GM03348 (cell line): Measurements from ENCODE around the gene OR2A42.
"Not testable (repeated sequence)": the region's sequence is repeated elsewhere in the genome, so short reads cannot be mapped to it uniquely, and the experiment has no call there.

Source experiments
- DNase-seq: peaks from one replicate; pipeline ENCODE4 v3.0.0; 2012; ENCODE audit warnings: low spot score

The OR2A42 gene

GRCh38 chr7:144220531-144220930, 18.9 kb downstream of the OR2A42 start:
- DNase-seq = not testable (repeated sequence)

- not testable (repeated sequence) for DNase-seq
These were observed 20.3 kb downstream of the OR2A42 start for GRCh38 chr7:144219149-144219548.

DNA sequence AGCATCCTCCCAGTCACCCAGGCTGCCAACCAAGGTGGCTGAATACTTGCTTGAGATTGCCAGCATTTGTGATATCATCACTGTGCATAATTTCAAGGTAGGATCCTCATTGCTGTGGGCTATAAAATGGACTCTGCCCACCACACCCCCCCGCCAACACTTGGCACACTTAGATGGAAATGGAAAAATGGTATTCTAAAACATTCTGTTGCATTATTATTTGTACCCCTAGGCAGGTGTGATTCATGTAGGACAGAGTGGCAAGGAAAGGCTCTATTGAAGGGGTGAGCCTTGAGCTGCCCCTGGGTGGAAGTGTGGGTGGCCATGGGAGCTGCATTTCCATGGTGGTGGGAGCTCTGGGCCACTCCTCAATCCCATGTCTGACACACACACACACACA, 20.8 kb downstream of the OR2A42 start:
- DNase-seq = not testable (repeated sequence)

- not testable (repeated sequence) for DNase-seq
These were observed 22.2 kb downstream of the OR2A42 start for GRCh38 chr7:144217200-144217599.

DNA sequence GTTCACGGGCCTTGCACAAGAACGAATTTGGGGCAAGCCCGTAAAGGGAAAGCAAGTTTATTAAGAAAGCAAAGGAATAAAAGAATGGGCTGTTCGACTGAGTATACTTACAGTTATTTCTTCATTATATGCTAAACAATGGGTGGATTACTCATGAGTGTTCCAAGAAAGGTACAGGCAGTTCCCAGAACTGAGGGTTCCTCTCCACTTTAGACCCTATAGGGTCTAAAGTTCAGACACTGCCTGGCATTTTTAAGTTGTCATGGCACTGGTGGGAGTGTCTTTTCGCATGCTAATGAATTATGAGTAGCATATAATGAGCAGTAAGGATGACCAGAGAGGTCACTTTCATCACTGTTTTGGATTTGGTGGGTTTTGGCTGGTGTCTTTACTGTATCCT, 34.1 kb downstream of the OR2A42 start:
- not testable (repeated sequence) for DNase-seq

DNA sequence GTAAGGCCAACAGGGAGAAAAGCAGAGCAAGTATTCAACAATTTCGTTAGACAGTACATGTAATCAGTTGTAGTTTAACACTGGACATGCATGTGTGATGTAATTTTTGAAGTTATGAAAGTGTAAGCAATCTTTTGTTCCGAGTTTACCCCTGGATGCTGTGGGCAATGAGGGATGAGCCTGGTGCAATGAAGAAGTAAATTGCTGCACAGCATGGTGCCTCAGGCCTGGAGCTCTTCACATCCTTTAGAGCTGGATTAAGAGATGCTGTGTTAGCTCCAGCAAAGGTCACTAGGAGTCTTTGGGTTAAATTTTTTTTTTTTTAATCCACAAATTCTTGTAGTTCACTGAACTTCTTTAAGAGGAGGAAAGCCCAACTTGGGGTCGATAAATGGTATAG, 36.3 kb downstream of the OR2A42 start:
- DNase-seq = not testable (repeated sequence)

DNA sequence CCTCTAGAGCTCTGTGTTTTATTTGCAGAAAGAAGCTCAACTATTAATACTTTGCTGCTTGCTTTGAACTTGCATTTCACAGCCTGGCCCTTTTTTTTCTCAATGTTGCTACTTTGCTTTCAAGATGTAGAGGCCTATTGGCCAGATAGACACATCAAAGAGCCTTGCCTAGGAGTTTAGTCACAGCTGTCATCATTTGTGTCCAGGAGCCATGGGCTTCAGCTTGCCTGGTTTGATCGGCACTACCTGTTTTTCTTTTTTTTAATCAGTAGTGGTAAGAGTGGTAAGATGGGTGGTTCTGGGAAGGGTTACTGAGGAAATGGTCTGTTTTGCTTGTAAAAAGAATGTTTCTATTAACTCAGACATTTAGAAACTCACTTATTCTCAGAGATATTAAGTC, 37.4 kb downstream of the OR2A42 start:
- not testable (repeated sequence) for DNase-seq

- DNase-seq = not testable (repeated sequence)
These were observed 40.5 kb downstream of the OR2A42 start for GRCh38 chr7:144198934-144199333.

DNA sequence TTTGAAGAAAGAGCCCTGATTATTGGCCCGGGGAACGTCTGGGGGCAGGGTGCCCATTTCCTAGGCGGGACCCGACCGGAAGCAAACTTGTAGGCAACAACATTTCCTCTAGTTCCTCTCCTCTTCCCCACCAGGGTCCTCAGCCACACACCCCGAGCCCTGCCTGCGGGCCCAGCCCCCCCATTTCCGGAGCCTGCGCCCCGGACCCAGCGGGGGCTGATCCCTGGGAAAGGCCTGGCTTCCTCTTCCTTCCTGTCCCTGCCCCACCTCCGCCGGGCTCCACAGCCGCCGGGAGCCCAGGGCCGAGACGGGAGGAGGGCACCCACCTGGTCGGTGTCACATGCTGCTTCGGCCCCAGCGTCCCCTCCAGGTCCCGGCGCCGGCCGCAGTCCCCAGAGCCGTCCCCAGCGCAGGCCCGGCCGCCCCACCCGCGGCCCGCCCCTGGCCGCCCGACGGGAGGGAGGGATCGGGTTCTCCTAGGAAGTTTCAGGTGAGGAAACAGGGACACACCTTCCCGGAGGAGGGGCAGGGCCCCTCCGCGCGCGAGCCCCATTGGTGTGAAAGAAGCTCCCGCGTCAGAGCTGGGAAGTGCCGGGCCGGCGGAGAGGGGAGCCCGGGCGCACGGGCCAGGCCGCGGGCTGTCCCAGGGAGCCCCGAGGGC, 44.1 kb downstream of the OR2A42 start, which contains the start of gene ARHGEF35:
Gene ARHGEF35, minus strand, starts transcription at position 622 of the 661 bp plus-strand sequence. CDS start 7,450 bp downstream, outside the sequence.
- not testable (repeated sequence) for DNase-seq

DNA sequence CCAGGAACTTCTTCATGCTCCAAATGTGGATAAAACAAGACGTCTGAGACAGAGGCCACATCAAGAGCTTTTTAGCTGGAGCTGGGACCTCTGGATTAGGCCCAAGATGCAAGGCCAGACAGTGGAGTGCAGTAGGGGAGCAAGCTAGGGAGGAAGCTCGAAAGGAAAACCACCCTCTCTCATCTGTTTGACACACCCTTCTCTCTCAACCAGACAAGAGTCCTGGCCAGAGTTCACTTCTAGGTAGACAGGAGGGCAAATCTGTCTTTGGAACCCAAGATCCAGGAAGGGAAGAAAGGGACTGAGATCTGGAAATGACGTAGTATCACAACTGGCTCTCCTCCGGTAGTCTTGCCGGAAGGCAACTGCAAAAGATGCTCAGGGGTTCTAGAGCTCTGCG, 45.0 kb downstream of the OR2A42 start:
- not testable (repeated sequence) for DNase-seq

- not testable (repeated sequence) for DNase-seq
These were observed 45.6 kb downstream of the OR2A42 start for GRCh38 chr7:144193782-144194181.

GRCh38 chr7:144188578-144189171, 50.7 kb downstream of the OR2A42 start:
- DNase-seq = not testable (repeated sequence)

DNA sequence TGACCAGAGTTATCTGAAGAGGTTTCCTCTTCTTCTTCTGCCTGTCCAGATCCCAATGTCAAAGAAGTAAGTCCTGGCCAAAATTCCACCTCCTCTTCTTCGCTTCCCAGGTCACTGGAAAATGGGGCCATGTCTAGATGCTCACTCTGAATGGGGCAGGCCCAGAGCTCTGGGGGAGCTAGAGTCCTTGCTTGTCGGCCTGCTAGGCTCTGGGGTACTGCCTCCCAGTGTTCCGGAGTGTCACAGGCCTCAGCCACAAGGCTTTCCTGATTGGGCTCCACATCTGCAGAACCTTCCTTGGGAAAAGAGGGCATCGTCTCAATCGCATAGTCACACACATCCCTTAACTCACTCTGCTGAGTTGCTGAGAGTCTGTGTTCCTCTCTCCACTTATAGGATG, 51.6 kb downstream of the OR2A42 start:
- not testable (repeated sequence) for DNase-seq

DNA sequence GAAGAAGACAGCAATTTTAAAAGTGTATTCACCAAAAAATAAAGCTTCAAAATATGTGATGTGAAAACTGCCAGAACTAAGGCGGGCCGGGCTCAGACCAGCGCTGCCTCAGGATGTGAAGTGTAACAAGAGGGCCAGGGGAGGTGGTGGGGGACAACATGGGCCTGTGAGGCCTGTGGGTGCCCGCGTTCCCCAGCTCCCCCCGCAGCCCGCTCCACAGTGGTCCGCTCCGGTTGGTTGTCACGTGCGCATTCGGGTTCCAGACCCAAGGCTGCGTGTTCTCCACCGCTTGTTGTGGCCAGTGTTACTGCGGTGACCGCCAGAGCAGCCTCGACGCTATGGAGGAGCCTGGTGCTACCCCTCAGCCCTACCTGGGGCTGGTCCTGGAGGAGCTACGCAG, 56.2 kb downstream of the OR2A42 start, which contains the start of gene CTAGE4:
Gene CTAGE4, plus strand, starts transcription at position 301 of the 400 bp plus-strand sequence. Its CDS starts 38 bp downstream, at position 339.
- not testable (repeated sequence) for DNase-seq

GRCh38 chr7:144179165-144179479, 60.3 kb downstream of the OR2A42 start:
- DNase-seq = not testable (repeated sequence)

DNA sequence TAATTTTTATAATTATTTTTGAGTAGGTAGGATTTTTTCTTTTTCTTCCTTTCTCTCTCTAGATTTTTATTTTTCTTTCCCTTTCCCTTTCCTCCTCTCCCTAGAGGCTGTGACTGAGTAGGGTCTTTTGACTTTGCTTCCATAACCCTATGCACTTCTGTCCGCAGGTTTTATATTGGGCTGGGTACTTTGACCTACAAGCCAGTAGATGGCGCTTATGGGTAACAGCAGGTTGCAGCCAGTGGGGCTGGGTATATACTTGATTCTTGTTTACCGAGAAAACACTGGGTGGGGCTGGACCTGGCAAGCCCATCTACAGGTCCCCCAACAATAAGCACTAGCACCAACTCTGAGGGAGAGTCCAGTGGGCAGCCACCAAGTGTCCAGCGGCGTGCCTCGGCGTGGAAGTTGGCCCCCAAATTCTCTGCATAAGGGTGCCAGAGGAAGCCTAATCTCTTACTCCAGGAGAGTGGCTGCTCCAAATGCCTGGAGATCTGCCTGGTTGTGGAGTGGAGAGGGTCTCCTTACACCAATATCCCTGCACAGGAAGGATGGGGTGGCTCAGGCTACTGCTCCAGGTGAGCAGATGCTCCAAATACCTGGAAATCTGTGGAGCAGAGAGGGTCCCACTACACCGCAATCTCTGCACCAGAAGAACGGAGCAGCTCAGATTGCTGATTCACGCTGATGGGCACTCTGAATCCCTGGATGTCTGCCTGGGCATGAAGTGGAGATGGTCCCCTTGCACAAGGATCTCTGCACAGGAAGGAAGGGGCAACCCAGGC, 60.8 kb downstream of the OR2A42 start:
- not testable (repeated sequence) for DNase-seq
